ENCODE results near the gene NCK1. TPM values are rescaled to one million over a fixed set of nuclear protein-coding genes. Genes with fewer than 3 reads are reported as not detected.

Gene NCK1
- total and polyA plus RNA-seq, 2 of the 13 experiments (the other 11 are each of a cell fraction or from before 2014, with no cell fraction given): 14.7 to 30.4 TPM

DNA sequence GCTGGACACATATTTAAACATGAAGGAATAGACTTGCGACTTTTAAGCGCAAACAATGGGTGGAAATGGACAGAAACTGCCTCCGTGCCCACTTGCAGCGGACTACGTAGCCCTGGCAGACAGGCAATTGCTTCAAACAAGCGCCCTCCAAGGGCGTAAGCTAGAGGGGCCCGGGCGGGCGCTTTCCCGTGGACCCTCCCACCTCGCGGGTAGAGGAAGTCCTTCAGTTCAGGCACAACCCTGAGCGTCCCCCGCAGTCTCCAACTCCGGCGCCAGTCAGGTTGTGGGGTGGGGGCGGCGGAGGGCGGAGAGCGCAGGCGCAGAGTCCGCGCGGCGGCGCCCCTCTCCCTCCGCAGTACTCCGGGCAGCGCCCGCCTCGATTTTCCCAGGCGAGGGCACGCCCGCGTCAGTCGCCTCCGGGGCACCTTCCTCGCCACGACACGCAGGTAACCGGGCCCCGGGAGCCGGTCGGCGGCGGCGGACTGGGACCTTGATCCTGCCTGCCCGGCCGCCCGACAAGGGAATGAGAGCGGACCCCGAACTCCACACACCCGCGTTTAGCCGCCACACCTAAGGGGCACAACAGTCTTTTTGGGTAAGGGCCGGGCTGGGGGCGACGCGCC lies 43.1 kb upstream of the NCK1 start, which contains the start of gene SLC35G2 (continued):
- TF ChIP-seq, protein P1, sequence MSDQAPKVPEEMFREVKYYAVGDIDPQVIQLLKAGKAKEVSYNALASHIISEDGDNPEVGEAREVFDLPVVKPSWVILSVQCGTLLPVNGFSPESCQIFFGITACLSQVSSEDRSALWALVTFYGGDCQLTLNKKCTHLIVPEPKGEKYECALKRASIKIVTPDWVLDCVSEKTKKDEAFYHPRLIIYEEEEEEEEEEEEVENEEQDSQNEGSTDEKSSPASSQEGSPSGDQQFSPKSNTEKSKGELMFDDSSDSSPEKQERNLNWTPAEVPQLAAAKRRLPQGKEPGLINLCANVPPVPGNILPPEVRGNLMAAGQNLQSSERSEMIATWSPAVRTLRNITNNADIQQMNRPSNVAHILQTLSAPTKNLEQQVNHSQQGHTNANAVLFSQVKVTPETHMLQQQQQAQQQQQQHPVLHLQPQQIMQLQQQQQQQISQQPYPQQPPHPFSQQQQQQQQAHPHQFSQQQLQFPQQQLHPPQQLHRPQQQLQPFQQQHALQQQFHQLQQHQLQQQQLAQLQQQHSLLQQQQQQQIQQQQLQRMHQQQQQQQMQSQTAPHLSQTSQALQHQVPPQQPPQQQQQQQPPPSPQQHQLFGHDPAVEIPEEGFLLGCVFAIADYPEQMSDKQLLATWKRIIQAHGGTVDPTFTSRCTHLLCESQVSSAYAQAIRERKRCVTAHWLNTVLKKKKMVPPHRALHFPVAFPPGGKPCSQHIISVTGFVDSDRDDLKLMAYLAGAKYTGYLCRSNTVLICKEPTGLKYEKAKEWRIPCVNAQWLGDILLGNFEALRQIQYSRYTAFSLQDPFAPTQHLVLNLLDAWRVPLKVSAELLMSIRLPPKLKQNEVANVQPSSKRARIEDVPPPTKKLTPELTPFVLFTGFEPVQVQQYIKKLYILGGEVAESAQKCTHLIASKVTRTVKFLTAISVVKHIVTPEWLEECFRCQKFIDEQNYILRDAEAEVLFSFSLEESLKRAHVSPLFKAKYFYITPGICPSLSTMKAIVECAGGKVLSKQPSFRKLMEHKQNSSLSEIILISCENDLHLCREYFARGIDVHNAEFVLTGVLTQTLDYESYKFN (CRISPR knock-in tag; conservative IDR thresholded peaks at IDR 0.05): no peak
- TF ChIP-seq SIN3A (IDR thresholded peaks at IDR 0.05; ENCODE audit: borderline replicate concordance, low read depth, low read length) (0 out of 2 replicates have a peak, but pooled peaks have one; percentile 23), ZNF382 (CRISPR knock-in tag; IDR thresholded peaks at IDR 0.05; ENCODE audit: borderline replicate concordance) (no peak), ZSCAN20 (CRISPR knock-in tag; IDR thresholded peaks at IDR 0.05; ENCODE audit: borderline replicate concordance) (no peak), ZNF605 (CRISPR knock-in tag; IDR thresholded peaks at IDR 0.05) (no peak; the same call in 1 of the 2 replicates), ZNF75D (CRISPR knock-in tag; IDR thresholded peaks at IDR 0.05; ENCODE audit: borderline replicate concordance) (no peak), MAZ (IDR thresholded peaks at IDR 0.05; ENCODE audit: borderline replicate concordance, low read depth, low read length) (peak; percentile 18; the same call in 1 of the 2 replicates), MAZ (CRISPR knock-in tag; IDR thresholded peaks at IDR 0.05; ENCODE audit: low read depth) (no peak), HNRNPL (IDR thresholded peaks at IDR 0.05; ENCODE audit: low read depth, low read length) (no peak), ZNF773 (CRISPR knock-in tag; IDR thresholded peaks at IDR 0.05; ENCODE audit: borderline replicate concordance) (no peak; the same call in 1 of the 2 replicates), ZNF572 (CRISPR knock-in tag; IDR thresholded peaks at IDR 0.05) (peak; percentile 82; the same call in 1 of the 2 replicates), SPEN (CRISPR knock-in tag; IDR thresholded peaks at IDR 0.05; ENCODE audit: low read depth) (no peak; the same call in 1 of the 2 replicates), DR1 (CRISPR knock-in tag; IDR thresholded peaks at IDR 0.05) (no peak)
- TF ChIP-seq, protein P2, sequence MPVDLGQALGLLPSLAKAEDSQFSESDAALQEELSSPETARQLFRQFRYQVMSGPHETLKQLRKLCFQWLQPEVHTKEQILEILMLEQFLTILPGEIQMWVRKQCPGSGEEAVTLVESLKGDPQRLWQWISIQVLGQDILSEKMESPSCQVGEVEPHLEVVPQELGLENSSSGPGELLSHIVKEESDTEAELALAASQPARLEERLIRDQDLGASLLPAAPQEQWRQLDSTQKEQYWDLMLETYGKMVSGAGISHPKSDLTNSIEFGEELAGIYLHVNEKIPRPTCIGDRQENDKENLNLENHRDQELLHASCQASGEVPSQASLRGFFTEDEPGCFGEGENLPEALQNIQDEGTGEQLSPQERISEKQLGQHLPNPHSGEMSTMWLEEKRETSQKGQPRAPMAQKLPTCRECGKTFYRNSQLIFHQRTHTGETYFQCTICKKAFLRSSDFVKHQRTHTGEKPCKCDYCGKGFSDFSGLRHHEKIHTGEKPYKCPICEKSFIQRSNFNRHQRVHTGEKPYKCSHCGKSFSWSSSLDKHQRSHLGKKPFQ (CRISPR knock-in tag; IDR thresholded peaks at IDR 0.05; ENCODE audit: insufficient replicate concordance): no peak
- TF ChIP-seq, protein P3, sequence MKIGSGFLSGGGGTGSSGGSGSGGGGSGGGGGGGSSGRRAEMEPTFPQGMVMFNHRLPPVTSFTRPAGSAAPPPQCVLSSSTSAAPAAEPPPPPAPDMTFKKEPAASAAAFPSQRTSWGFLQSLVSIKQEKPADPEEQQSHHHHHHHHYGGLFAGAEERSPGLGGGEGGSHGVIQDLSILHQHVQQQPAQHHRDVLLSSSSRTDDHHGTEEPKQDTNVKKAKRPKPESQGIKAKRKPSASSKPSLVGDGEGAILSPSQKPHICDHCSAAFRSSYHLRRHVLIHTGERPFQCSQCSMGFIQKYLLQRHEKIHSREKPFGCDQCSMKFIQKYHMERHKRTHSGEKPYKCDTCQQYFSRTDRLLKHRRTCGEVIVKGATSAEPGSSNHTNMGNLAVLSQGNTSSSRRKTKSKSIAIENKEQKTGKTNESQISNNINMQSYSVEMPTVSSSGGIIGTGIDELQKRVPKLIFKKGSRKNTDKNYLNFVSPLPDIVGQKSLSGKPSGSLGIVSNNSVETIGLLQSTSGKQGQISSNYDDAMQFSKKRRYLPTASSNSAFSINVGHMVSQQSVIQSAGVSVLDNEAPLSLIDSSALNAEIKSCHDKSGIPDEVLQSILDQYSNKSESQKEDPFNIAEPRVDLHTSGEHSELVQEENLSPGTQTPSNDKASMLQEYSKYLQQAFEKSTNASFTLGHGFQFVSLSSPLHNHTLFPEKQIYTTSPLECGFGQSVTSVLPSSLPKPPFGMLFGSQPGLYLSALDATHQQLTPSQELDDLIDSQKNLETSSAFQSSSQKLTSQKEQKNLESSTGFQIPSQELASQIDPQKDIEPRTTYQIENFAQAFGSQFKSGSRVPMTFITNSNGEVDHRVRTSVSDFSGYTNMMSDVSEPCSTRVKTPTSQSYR (CRISPR knock-in tag; IDR thresholded peaks at IDR 0.05; ENCODE audit: borderline replicate concordance): no peak
- TF ChIP-seq, protein P4, sequence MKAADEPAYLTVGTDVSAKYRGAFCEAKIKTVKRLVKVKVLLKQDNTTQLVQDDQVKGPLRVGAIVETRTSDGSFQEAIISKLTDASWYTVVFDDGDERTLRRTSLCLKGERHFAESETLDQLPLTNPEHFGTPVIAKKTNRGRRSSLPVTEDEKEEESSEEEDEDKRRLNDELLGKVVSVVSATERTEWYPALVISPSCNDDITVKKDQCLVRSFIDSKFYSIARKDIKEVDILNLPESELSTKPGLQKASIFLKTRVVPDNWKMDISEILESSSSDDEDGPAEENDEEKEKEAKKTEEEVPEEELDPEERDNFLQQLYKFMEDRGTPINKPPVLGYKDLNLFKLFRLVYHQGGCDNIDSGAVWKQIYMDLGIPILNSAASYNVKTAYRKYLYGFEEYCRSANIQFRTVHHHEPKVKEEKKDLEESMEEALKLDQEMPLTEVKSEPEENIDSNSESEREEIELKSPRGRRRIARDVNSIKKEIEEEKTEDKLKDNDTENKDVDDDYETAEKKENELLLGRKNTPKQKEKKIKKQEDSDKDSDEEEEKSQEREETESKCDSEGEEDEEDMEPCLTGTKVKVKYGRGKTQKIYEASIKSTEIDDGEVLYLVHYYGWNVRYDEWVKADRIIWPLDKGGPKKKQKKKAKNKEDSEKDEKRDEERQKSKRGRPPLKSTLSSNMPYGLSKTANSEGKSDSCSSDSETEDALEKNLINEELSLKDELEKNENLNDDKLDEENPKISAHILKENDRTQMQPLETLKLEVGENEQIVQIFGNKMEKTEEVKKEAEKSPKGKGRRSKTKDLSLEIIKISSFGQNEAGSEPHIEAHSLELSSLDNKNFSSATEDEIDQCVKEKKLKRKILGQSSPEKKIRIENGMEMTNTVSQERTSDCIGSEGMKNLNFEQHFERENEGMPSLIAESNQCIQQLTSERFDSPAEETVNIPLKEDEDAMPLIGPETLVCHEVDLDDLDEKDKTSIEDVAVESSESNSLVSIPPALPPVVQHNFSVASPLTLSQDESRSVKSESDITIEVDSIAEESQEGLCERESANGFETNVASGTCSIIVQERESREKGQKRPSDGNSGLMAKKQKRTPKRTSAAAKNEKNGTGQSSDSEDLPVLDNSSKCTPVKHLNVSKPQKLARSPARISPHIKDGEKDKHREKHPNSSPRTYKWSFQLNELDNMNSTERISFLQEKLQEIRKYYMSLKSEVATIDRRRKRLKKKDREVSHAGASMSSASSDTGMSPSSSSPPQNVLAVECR (CRISPR knock-in tag; IDR thresholded peaks at IDR 0.05; ENCODE audit: borderline replicate concordance): peak; percentile 44; the same call in 1 of the 2 replicates
